Thymus (tissue), 11 donors: ENCODE data around the gene APPL2. TPM values are rescaled to one million over a fixed set of nuclear protein-coding genes. Genes with fewer than 3 reads are reported as not detected.

Experiments
- DNase-seq, 9 donors: peaks; one replicate each; pipeline ENCODE4 v3.0.0-alpha.2; 2013; ENCODE audit warnings: low spot score in 9 of 9, low read depth in 6 of 9, missing footprints in 1 of 9
- H3K27ac ChIP-seq, 2 donors: one replicate each; pipeline ENCODE4 v1.5.1; 2013; ENCODE audit warnings: control low read depth in 1 of 2, low read depth in 1 of 2, low read length in 1 of 2, mild to moderate bottlenecking in 1 of 2, moderate library complexity in 1 of 2
- H3K27me3 ChIP-seq, 2 donors: one replicate each; pipeline ENCODE4 v1.5.1; 2013; ENCODE audit warnings: low read length in 1 of 2; ENCODE audit not compliant: control insufficient read depth in 2 of 2, insufficient read depth in 1 of 2
- H3K36me3 ChIP-seq, 2 donors: one replicate each; pipeline ENCODE4 v1.5.1; 2013; ENCODE audit warnings: low read length in 1 of 2, mild to moderate bottlenecking in 1 of 2, moderate library complexity in 1 of 2; ENCODE audit not compliant: control insufficient read depth in 2 of 2, insufficient read depth in 2 of 2
- H3K4me1 ChIP-seq, 2 donors: one replicate each; pipeline ENCODE4 v1.5.1; 2013; ENCODE audit warnings: low read length in 2 of 2; ENCODE audit not compliant: control insufficient read depth in 2 of 2, insufficient read depth in 2 of 2
- H3K4me3 ChIP-seq, 2 donors: one replicate each; pipeline ENCODE4 v1.5.1; 2013; ENCODE audit warnings: low read length in 2 of 2, control low read depth in 1 of 2, mild to moderate bottlenecking in 1 of 2
- H3K9me3 ChIP-seq, 2 donors: one replicate each; pipeline ENCODE4 v1.5.1; 2013; ENCODE audit warnings: low read length in 1 of 2, mild to moderate bottlenecking in 1 of 2; ENCODE audit not compliant: control insufficient read depth in 2 of 2, insufficient read depth in 1 of 2
- WGBS: extraction: QIAGEN DNeasy Blood & Tissue Kit; methylation state at CpG from one replicate; pipeline ENCODE4 v1.1.7; 2013; 5-methylcytosine and 5-hydroxymethylcytosine counted together
- polyA plus RNA-seq: library from polyadenylated mRNA; stranded (reverse); fragments of 200-250 nt; gene quantifications from one replicate; pipeline ENCODE4 v1.2.3, GENCODE V29; 2013
- total RNA-seq: library from RNA; stranded (reverse); fragments of 120-200 nt; gene quantifications from one replicate; pipeline ENCODE4 v1.2.4, GENCODE V29; 2013
- donor health status: healthy.

The APPL2 gene
- total and polyA plus RNA-seq, 2 donors = 20.9 to 32.0 TPM

DNA sequence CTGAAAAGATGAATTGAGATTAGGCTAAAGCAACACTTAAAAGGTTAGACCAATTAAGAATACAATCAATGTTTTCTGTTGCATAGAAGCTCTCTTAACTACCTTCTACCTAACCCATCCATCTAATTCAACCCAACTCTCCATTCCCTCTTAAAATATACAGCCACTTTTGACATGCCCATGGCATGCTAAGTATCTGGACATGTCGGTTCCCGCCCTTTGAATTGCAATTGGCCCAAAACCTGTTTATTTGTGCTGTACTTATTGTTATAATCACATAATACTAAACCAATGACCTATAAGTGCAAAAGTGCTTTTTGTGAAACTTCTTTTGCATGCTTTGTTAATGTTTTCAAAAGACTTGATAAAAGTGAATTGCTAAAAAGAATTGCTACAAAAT lies 37.6 kb upstream of the APPL2 start:
- 97% methylated on average over 2 of the region's 2 CpGs for WGBS
- Histone ChIP-seq H3K27ac (no peak overlapping the region), H3K27me3 (no peaks in the 10 kb centered on the region), H3K4me3 (no peak overlapping the region), H3K9me3 (no peaks in the 10 kb centered on the region), H3K4me1 (no peaks in the 10 kb centered on the region), H3K36me3 (no peaks in the 10 kb centered on the region)
- no peak for DNase-seq

DNA sequence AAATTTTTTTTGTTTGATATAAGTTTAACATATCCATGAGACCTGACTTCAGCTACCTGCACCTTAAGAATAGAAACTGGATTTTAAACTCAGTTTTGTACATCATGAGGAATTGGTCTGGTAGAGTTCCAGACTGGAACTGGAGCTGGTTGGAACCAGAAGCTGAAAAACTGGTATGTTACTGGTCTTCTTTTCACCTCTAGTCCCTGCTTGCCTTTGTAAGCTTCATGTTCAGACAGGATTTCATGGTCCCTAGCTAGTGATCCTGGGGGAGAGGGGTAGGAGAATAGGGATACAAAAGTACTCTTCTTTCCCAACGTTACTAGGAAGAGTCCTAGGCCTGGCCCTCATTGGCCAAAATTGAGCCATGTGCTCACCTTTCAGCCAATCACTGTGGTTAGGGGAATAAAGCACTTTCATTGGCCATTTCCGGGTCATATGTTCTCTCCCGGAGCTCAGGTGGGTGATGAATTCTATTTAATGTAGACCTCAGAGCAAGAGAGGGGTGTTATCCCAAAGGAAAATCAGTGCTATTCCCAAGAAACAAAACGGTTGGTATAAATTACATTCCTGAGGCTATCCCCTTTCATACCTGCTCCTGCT lies 36.9 kb upstream of the APPL2 start:
- Histone ChIP-seq H3K27ac (no peak overlapping the region), H3K36me3 (no peaks in the 10 kb centered on the region), H3K4me1 (no peaks in the 10 kb centered on the region), H3K9me3 (no peaks in the 10 kb centered on the region), H3K27me3 (no peaks in the 10 kb centered on the region), H3K4me3 (no peak overlapping the region)
- WGBS = 96% methylated on average over 4 of the region's 4 CpGs
- no peak for DNase-seq

DNA sequence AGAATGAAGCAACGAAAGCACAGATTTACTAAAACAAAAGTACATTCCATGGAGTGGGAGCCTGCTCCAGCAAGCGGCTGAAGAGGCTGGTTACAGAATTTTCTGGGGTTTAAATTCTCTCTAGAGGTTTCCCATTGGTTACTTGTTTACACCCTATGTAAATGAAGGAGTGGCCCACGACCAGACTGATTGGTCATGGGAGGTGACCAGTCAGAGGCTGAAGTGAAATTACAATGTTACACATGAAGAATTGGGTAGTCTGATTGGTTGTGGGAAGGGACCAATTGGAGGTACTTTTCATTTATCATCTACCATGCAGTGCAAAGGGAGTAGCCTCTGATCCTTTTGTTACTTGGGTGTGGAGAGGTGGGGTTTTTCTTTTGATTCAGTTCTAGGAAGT lies 36.2 kb upstream of the APPL2 start:
- no peak overlapping the region for H3K4me3 ChIP-seq
- no peaks in the 10 kb centered on the region for H3K27me3 ChIP-seq
- H3K36me3 ChIP-seq = no peaks in the 10 kb centered on the region
- 93% methylated on average over 3 of the region's 3 CpGs for WGBS
- no peaks in the 10 kb centered on the region for H3K4me1 ChIP-seq
- H3K27ac ChIP-seq = no peak overlapping the region
- no peaks in the 10 kb centered on the region for H3K9me3 ChIP-seq
- no peak for DNase-seq

GRCh38 chr12:105271364-105271763 lies 35.4 kb upstream of the APPL2 start:
- Histone ChIP-seq H3K36me3 (no peaks in the 10 kb centered on the region), H3K27ac (no peak overlapping the region), H3K27me3 (no peaks in the 10 kb centered on the region), H3K4me1 (no peaks in the 10 kb centered on the region), H3K4me3 (no peak overlapping the region), H3K9me3 (no peaks in the 10 kb centered on the region)
- WGBS = 94% methylated on average over 1 of the region's 1 CpG
- no peak for DNase-seq

GRCh38 chr12:105270671-105271255 lies 34.8 kb upstream of the APPL2 start:
- H3K4me1 ChIP-seq = no peaks in the 10 kb centered on the region
- no peak overlapping the region for H3K27ac ChIP-seq
- WGBS = 92% methylated on average over 4 of the region's 4 CpGs

DNA sequence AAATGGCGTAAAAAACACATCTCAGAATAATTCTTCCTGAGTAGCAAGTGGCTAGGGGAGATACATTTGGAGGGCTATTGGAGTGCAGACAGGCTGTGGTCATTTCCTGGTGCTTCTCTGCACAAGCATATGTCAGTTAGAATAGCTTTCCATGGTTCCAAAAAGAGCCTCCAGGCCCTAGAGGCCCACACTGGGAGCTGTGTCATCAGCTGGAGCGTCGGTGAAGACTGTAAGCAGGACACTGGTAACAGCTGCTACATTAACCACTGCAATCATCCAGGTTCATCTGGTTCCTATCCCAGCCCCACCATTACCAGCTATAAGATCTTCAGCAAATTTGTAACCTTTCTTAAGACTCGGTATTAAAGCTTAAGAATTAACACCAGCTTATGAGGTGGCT lies 31.7 kb upstream of the APPL2 start:
- Histone ChIP-seq H3K9me3 (no peaks in the 10 kb centered on the region), H3K27me3 (no peaks in the 10 kb centered on the region), H3K4me3 (no peak overlapping the region), H3K36me3 (no peaks in the 10 kb centered on the region), H3K4me1 (no peaks in the 10 kb centered on the region), H3K27ac (no peak overlapping the region)
- whole genome bisulfite sequencing = 96% methylated on average over 4 of the region's 4 CpGs
- DNase-seq = no peak

More at GRCh38 chr12:105270671-105271255, 34.8 kb upstream of the APPL2 start:
- Histone ChIP-seq H3K27me3 (no peaks in the 10 kb centered on the region), H3K4me3 (no peak overlapping the region), H3K36me3 (no peaks in the 10 kb centered on the region), H3K9me3 (no peaks in the 10 kb centered on the region)
- DNase-seq = no peak

DNA sequence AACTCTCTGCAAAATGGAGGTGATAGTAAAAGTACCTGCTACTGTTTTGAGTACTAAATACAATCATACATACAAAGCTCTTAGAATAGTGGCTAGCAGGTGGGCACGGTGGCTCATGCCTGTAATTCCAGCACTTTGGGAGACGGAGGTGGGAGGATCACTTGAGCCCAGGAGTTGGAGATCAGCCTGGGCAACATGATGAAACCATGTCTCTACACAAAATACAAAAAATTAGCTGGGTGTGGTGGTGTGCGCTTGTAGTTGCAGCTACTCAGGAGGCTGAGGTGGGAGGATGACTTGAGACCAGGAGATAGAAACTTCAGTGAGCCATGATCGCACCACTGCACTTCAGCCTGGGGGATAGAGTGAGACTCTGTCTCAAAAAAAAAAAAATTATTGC lies 28.8 kb upstream of the APPL2 start:
- no peaks in the 10 kb centered on the region for H3K4me1 ChIP-seq
- no peaks in the 10 kb centered on the region for H3K9me3 ChIP-seq
- no peaks in the 10 kb centered on the region for H3K27me3 ChIP-seq
- no peak for DNase-seq
- no peak overlapping the region for H3K27ac ChIP-seq
- H3K4me3 ChIP-seq = no peak overlapping the region
- H3K36me3 ChIP-seq = no peaks in the 10 kb centered on the region
- WGBS = 97% methylated on average over 4 of the region's 4 CpGs

DNA sequence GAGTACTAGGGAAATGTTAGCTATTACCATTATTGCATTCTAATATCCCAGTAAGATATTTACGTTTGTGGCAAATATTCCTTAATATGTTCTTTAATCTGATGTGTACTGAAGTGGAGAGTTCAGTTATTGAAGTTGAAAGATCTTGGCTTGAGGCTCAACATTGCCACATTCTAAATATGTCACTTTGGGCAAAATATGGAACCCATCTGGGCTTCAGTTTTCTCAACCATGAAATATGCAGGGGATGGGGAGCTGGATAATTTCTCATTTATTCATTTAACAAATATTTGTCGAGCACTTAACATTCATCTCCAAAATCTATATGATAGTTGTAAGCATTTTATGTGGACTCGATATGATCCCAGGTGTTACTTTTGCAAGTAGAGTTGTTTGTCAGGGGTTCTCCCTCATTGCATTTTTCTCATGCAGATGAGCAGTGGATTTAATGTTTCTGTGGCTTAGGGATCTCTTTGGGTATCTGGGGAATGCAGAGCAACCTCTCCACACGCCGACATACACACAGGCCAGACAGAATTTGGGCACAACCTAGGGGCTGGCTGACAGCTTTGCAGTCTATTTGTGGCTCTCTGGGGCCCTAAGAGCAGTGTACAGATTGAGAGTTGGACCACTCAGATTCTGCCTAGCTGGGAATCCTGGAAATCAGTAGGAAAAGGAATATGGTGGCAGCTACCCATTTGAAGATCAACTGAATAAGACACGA lies 26.6 kb upstream of the APPL2 start:
- Histone ChIP-seq H3K27me3 (no peaks in the 10 kb centered on the region), H3K36me3 (no peaks in the 10 kb centered on the region), H3K4me1 (no peaks in the 10 kb centered on the region), H3K9me3 (no peaks in the 10 kb centered on the region), H3K4me3 (no peak overlapping the region), H3K27ac (no peak overlapping the region)
- DNase-seq = no peak
- WGBS = 97% methylated on average over 6 of the region's 6 CpGs

DNA sequence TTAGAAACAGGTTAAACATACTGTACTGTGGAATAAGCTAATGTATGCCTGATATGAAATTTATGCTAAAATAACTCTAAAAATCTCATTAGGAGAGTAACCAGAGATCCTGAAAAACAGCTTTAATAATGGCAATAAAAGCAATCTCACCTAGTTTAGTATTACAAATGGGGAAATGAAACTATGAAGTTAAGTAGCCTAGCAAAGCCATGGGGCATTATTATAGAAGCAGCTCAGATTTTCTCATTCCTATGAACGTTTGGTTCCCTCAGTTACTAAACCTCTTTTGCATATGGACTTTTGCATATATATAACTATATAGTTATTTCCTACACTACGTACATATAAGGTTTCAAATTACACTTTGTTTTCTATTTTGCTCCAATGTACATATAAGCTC lies 25.0 kb upstream of the APPL2 start:
- WGBS = 85% methylated on average over 2 of the region's 2 CpGs
- Histone ChIP-seq H3K27ac (no peak overlapping the region), H3K4me3 (no peak overlapping the region), H3K9me3 (no peaks in the 10 kb centered on the region), H3K36me3 (no peaks in the 10 kb centered on the region), H3K4me1 (no peaks in the 10 kb centered on the region), H3K27me3 (no peaks in the 10 kb centered on the region)
- no peak for DNase-seq
